22Rv1 (cell line): Measurements from ENCODE around the gene EEIG1.

ENCODE experiments used
- H3K27ac ChIP-seq: fragments of 450-650 bp; 2 replicates; pipeline ENCODE4 v1.5.1; 2017
- CTCF ChIP-seq: fragments of 450-650 bp; IDR thresholded peaks from 2 replicates; pipeline ENCODE4 v1.5.1; 2017; ENCODE audit warnings: mild to moderate bottlenecking
- ZFX ChIP-seq: fragments of 450-650 bp; IDR thresholded peaks from 2 replicates; pipeline ENCODE4 v1.6.1; 2017; ENCODE audit warnings: antibody characterized with exemption, borderline replicate concordance

The EEIG1 gene

GRCh38 chr9:127963041-127963358 is 17.8 kb downstream of the EEIG1 start:
- H3K27ac ChIP-seq: no peak overlapping the region
- TF ChIP-seq CTCF: no peak
- TF ChIP-seq ZFX: no peak

- no peak overlapping the region for H3K27ac ChIP-seq
- TF ChIP-seq CTCF (no peak), ZFX (no peak)
Observed at GRCh38 chr9:127962278-127962677, 18.5 kb downstream of the EEIG1 start.

- H3K27ac ChIP-seq: no peak overlapping the region
- no peak for TF ChIP-seq CTCF
- TF ChIP-seq ZFX: no peak
Observed at GRCh38 chr9:127961613-127962155, 19.1 kb downstream of the EEIG1 start.

- no peak overlapping the region for H3K27ac ChIP-seq
- TF ChIP-seq CTCF (no peak), ZFX (no peak)
Observed at GRCh38 chr9:127961155-127961490, 19.7 kb downstream of the EEIG1 start.

- H3K27ac ChIP-seq: peak overlapping the region; percentile 47
- TF ChIP-seq CTCF (no peak), ZFX (no peak)
Observed at GRCh38 chr9:127960410-127961154, 20.2 kb downstream of the EEIG1 start.

- peak overlapping the region; percentile 47 for H3K27ac ChIP-seq
- no peak for TF ChIP-seq ZFX
- no peak for TF ChIP-seq CTCF
Observed at GRCh38 chr9:127959841-127960409, 20.9 kb downstream of the EEIG1 start.

GRCh38 chr9:127959398-127959797 is 21.4 kb downstream of the EEIG1 start:
- TF ChIP-seq CTCF (no peak), ZFX (no peak)

More at GRCh38 chr9:127959398-127959797, 21.4 kb downstream of the EEIG1 start:
- no peak overlapping the region for H3K27ac ChIP-seq
